ENCODE results near the gene ZNF284.

ZNF284 gene

GRCh38 chr19:44071824-44072542, at the start of gene ZNF284:
Gene ZNF284 (plus strand): TSS chr19:44072159. CDS start chr19:44076390, 4,231 bp downstream.
- DNase-seq (ENCODE audit: low read depth in 2 of 2) = peak; percentile 52 to 69

GRCh38 chr19:44024900-44025216, 47.1 kb upstream of the ZNF284 start:
- DNase-seq (ENCODE audit: low read depth in 2 of 2) = no peak

- peak; percentile 54 to 58 for DNase-seq (ENCODE audit: low read depth in 2 of 2)
Measured at GRCh38 chr19:44025217-44025936, 46.6 kb upstream of the ZNF284 start, which contains the start of gene ZNF222. Gene ZNF222 (plus strand): TSS chr19:44025379. CDS start chr19:44025437, 58 bp downstream.

GRCh38 chr19:44026622-44027021, 45.3 kb upstream of the ZNF284 start:
- no peak for DNase-seq (ENCODE audit: low read depth in 2 of 2)

- no peak for DNase-seq (ENCODE audit: low read depth in 2 of 2)
Measured at GRCh38 chr19:44032001-44032610, 39.9 kb upstream of the ZNF284 start.

- DNase-seq (ENCODE audit: low read depth in 2 of 2) = no peak
Measured at GRCh38 chr19:44042147-44042546, 29.8 kb upstream of the ZNF284 start.

GRCh38 chr19:44050740-44051649, 21.0 kb upstream of the ZNF284 start:
- DNase-seq (ENCODE audit: low read depth in 2 of 2) = no peak

- peak; percentile 30 to 38 for DNase-seq (ENCODE audit: low read depth in 2 of 2)
Measured at GRCh38 chr19:44051650-44052402, 20.1 kb upstream of the ZNF284 start, which contains the start of gene ZNF223. Gene ZNF223 (plus strand): TSS chr19:44052036. CDS start chr19:44055177, 3,141 bp downstream.

GRCh38 chr19:44055870-44056269, 16.1 kb upstream of the ZNF284 start:
- DNase-seq (ENCODE audit: low read depth in 2 of 2) = no peak

- DNase-seq (ENCODE audit: low read depth in 2 of 2) = no peak
Measured at GRCh38 chr19:44059229-44059628, 12.7 kb upstream of the ZNF284 start.

- no peak for DNase-seq (ENCODE audit: low read depth in 2 of 2)
Measured at GRCh38 chr19:44061038-44061437, 10.9 kb upstream of the ZNF284 start.

- DNase-seq (ENCODE audit: low read depth in 2 of 2) = no peak
Measured at GRCh38 chr19:44066305-44066704, 5.7 kb upstream of the ZNF284 start.

- no peak for DNase-seq (ENCODE audit: low read depth in 2 of 2)
Measured at GRCh38 chr19:44069415-44069814, 2.5 kb upstream of the ZNF284 start.

- no peak for DNase-seq (ENCODE audit: low read depth in 2 of 2)
Measured at GRCh38 chr19:44072543-44073401, 813 bp downstream of the ZNF284 start.

GRCh38 chr19:44076325-44076724, 4.4 kb downstream of the ZNF284 start:
- no peak for DNase-seq (ENCODE audit: low read depth in 2 of 2)

- DNase-seq (ENCODE audit: low read depth in 2 of 2) = no peak
Measured at GRCh38 chr19:44092108-44092507, 20.1 kb downstream of the ZNF284 start.

GRCh38 chr19:44093931-44094765, 22.2 kb downstream of the ZNF284 start, which contains the start of gene ZNF224:
Gene ZNF224 (plus strand): TSS chr19:44094361. CDS start chr19:44097874, 3,513 bp downstream.
- peak; percentile 75 to 77 for DNase-seq (ENCODE audit: low read depth in 2 of 2)

GRCh38 chr19:44107751-44108150, 35.8 kb downstream of the ZNF284 start:
- no peak for DNase-seq (ENCODE audit: low read depth in 2 of 2)

- no peak for DNase-seq (ENCODE audit: low read depth in 2 of 2)
Measured at GRCh38 chr19:44109458-44109857, 37.5 kb downstream of the ZNF284 start.

Data from stimulated activated CD8-positive, alpha-beta memory T cell treated with anti-CD3 and anti-CD28 coated beads, Interleukin-2, amount 100 ng/mL, for 48 hours (primary cell).